ENCODE results near the gene PNKP. TPM values are rescaled to one million over a fixed set of nuclear protein-coding genes. Genes with fewer than 3 reads are reported as not detected.

PNKP gene
- total RNA-seq, 2 donors from 2014 or later, result 71.1 to 74.5 TPM

GRCh38 chr19:49877879-49878743 is 10.7 kb upstream of the PNKP start:
- Mint-ChIP-seq H3K27ac (peak overlapping the region; percentile 48), H3K4me3 (no peak overlapping the region), H3K27me3 (ENCODE audit: low read depth) (no peaks in the 10 kb centered on the region), H3K4me1 (ENCODE audit: low read depth) (peaks cover 34% of the 10 kb centered on the region), H3K9me3 (no peaks in the 10 kb centered on the region), H3K36me3 (ENCODE audit: insufficient read depth in 2 of 2) (peaks cover 4 to 19% of the 10 kb centered on the region in 2 donors)
- ATAC-seq (replicated peaks in 1 of 2) (peak; percentile 78 to 79), DNase-seq (peak; percentile 100)

GRCh38 chr19:49877020-49877878 is 9.9 kb upstream of the PNKP start, which contains the start of the genes AKT1S1 and TBC1D17:
Gene AKT1S1, minus strand, starts transcription at chr19:49877355. Its CDS starts 4,060 bp downstream, at chr19:49873295.
Gene TBC1D17, plus strand, starts transcription at chr19:49877702. Its CDS starts 22 bp downstream, at chr19:49877724.
- no peaks in the 10 kb centered on the region for H3K27me3 Mint-ChIP-seq (ENCODE audit: low read depth)

GRCh38 chr19:49876422-49877019 is 9.1 kb upstream of the PNKP start:
- peak; percentile 58 to 59 for ATAC-seq (replicated peaks in 1 of 2)
- H3K4me1 Mint-ChIP-seq (ENCODE audit: low read depth), result peaks cover 43% of the 10 kb centered on the region
- DNase-seq, result peak; percentile 98
- no peaks in the 10 kb centered on the region for H3K27me3 Mint-ChIP-seq (ENCODE audit: low read depth)
- no peak overlapping the region for H3K4me3 Mint-ChIP-seq
- H3K36me3 Mint-ChIP-seq (ENCODE audit: insufficient read depth in 2 of 2), result peaks cover 0 to 14% of the 10 kb centered on the region in 2 donors
- H3K9me3 Mint-ChIP-seq, result no peaks in the 10 kb centered on the region
- no peak overlapping the region for H3K27ac Mint-ChIP-seq

More at GRCh38 chr19:49877020-49877878, 9.9 kb upstream of the PNKP start, which contains the start of the genes AKT1S1 and TBC1D17:
- H3K4me3 Mint-ChIP-seq, result no peak within 1 kb of the TSS
- peaks cover 37% of the 10 kb centered on the region for H3K4me1 Mint-ChIP-seq (ENCODE audit: low read depth)
- DNase-seq (peak; percentile 97 to 99), ATAC-seq (replicated peaks in 1 of 2) (peak; percentile 69 to 78)
- H3K9me3 Mint-ChIP-seq, result no peaks in the 10 kb centered on the region
- peak within 1 kb of the TSS; percentile 93 for H3K27ac Mint-ChIP-seq
- peaks cover 2 to 15% of the 10 kb centered on the region in 2 donors for H3K36me3 Mint-ChIP-seq (ENCODE audit: insufficient read depth in 2 of 2)

- Mint-ChIP-seq H3K4me3 (no peak overlapping the region), H3K36me3 (ENCODE audit: insufficient read depth in 2 of 2) (peaks cover 0 to 12% of the 10 kb centered on the region in 2 donors), H3K9me3 (no peaks in the 10 kb centered on the region), H3K4me1 (ENCODE audit: low read depth) (peaks cover 43% of the 10 kb centered on the region), H3K27ac (peak overlapping the region; percentile 93), H3K27me3 (ENCODE audit: low read depth) (no peaks in the 10 kb centered on the region)
- DNase-seq, result peak; percentile 65 to 71
- peak in 1 of 2 donors; percentile 8 for ATAC-seq (replicated peaks in 1 of 2)
Observed at GRCh38 chr19:49875857-49876421, 8.6 kb upstream of the PNKP start.

- Mint-ChIP-seq H3K4me1 (ENCODE audit: low read depth) (peaks cover 48% of the 10 kb centered on the region), H3K27me3 (ENCODE audit: low read depth) (no peaks in the 10 kb centered on the region), H3K27ac (peak overlapping the region; percentile 93), H3K9me3 (no peaks in the 10 kb centered on the region), H3K4me3 (no peak overlapping the region), H3K36me3 (ENCODE audit: insufficient read depth in 2 of 2) (peaks cover 0 to 9% of the 10 kb centered on the region in 2 donors)
- ATAC-seq (replicated peaks in 1 of 2) (no peak), DNase-seq (no peak)
Observed at GRCh38 chr19:49875177-49875576, 7.8 kb upstream of the PNKP start.

GRCh38 chr19:49874503-49875157 is 7.3 kb upstream of the PNKP start:
- DNase-seq (no peak), ATAC-seq (replicated peaks in 1 of 2) (no peak)
- peaks cover 0 to 5% of the 10 kb centered on the region in 2 donors for H3K36me3 Mint-ChIP-seq (ENCODE audit: insufficient read depth in 2 of 2)
- H3K27me3 Mint-ChIP-seq (ENCODE audit: low read depth), result no peaks in the 10 kb centered on the region
- H3K4me3 Mint-ChIP-seq, result no peak overlapping the region
- peaks cover 50% of the 10 kb centered on the region for H3K4me1 Mint-ChIP-seq (ENCODE audit: low read depth)
- no peaks in the 10 kb centered on the region for H3K9me3 Mint-ChIP-seq
- H3K27ac Mint-ChIP-seq, result peak overlapping the region; percentile 52

- ATAC-seq (replicated peaks in 1 of 2) (no peak), DNase-seq (no peak)
- H3K9me3 Mint-ChIP-seq, result no peaks in the 10 kb centered on the region
- H3K4me1 Mint-ChIP-seq (ENCODE audit: low read depth), result peaks cover 42% of the 10 kb centered on the region
- H3K27me3 Mint-ChIP-seq (ENCODE audit: low read depth), result no peaks in the 10 kb centered on the region
- no peak overlapping the region for H3K27ac Mint-ChIP-seq
- H3K36me3 Mint-ChIP-seq (ENCODE audit: insufficient read depth in 2 of 2), result peaks cover 0 to 5% of the 10 kb centered on the region in 2 donors
- H3K4me3 Mint-ChIP-seq, result no peak overlapping the region
Observed at GRCh38 chr19:49873834-49874233, 6.5 kb upstream of the PNKP start.

GRCh38 chr19:49873129-49873521 is 5.7 kb upstream of the PNKP start:
- Mint-ChIP-seq H3K27ac (no peak overlapping the region), H3K4me3 (no peak overlapping the region), H3K27me3 (ENCODE audit: low read depth) (no peaks in the 10 kb centered on the region), H3K36me3 (ENCODE audit: insufficient read depth in 2 of 2) (peaks cover 0 to 5% of the 10 kb centered on the region in 2 donors), H3K9me3 (no peaks in the 10 kb centered on the region), H3K4me1 (ENCODE audit: low read depth) (peaks cover 35% of the 10 kb centered on the region)
- DNase-seq, result no peak
- no peak for ATAC-seq (replicated peaks in 1 of 2)

- ATAC-seq (replicated peaks in 1 of 2), result no peak
- Mint-ChIP-seq H3K9me3 (no peaks in the 10 kb centered on the region), H3K36me3 (ENCODE audit: insufficient read depth in 2 of 2) (peaks cover 0 to 4% of the 10 kb centered on the region in 2 donors), H3K27me3 (ENCODE audit: low read depth) (no peaks in the 10 kb centered on the region), H3K4me3 (peak overlapping the region in 1 of 2 donors; percentile 3), H3K4me1 (ENCODE audit: low read depth) (peaks cover 32% of the 10 kb centered on the region), H3K27ac (peak overlapping the region; percentile 35)
- DNase-seq, result no peak
Observed at GRCh38 chr19:49872245-49873128, 5.1 kb upstream of the PNKP start.

GRCh38 chr19:49871349-49871985 is 4.1 kb upstream of the PNKP start:
- Mint-ChIP-seq H3K36me3 (ENCODE audit: insufficient read depth in 2 of 2) (peaks cover 1 to 7% of the 10 kb centered on the region in 2 donors), H3K9me3 (no peaks in the 10 kb centered on the region), H3K4me1 (ENCODE audit: low read depth) (peaks cover 37% of the 10 kb centered on the region), H3K4me3 (peak overlapping the region; percentile 3 to 12), H3K27ac (no peak overlapping the region), H3K27me3 (ENCODE audit: low read depth) (no peaks in the 10 kb centered on the region)
- DNase-seq (no peak), ATAC-seq (replicated peaks in 1 of 2) (no peak)

- H3K27ac Mint-ChIP-seq, result peak overlapping the region; percentile 77
- DNase-seq (no peak), ATAC-seq (replicated peaks in 1 of 2) (no peak)
- peaks cover 42% of the 10 kb centered on the region for H3K4me1 Mint-ChIP-seq (ENCODE audit: low read depth)
- H3K36me3 Mint-ChIP-seq (ENCODE audit: insufficient read depth in 2 of 2), result peaks cover 1 to 10% of the 10 kb centered on the region in 2 donors
- H3K4me3 Mint-ChIP-seq, result no peak overlapping the region
- H3K9me3 Mint-ChIP-seq, result no peaks in the 10 kb centered on the region
- H3K27me3 Mint-ChIP-seq (ENCODE audit: low read depth), result no peaks in the 10 kb centered on the region
Observed at GRCh38 chr19:49870309-49870901, 3.0 kb upstream of the PNKP start.

Measured in activated T-cell treated with anti-CD3 and anti-CD28 coated beads, Interleukin-2, amount 50 U/mL, for 72 hours (primary cell).